ENCODE measurements around the gene PSMF1. TPM values are rescaled to one million over a fixed set of nuclear protein-coding genes. Genes with fewer than 3 reads are reported as not detected.

PSMF1 gene
- total and polyA plus RNA-seq, 4 donors, result 43.6 to 126 (median 83.8) TPM

- H3K9me3 ChIP-seq (ENCODE audit: control insufficient read depth in 4 of 4, low read length in 3 of 4), result no peaks in the 10 kb centered on the region
- no peaks in the 10 kb centered on the region for H3K27me3 ChIP-seq (ENCODE audit: control insufficient read depth in 4 of 4, insufficient read depth in 4 of 4, low read length in 3 of 4)
- H3K4me1 ChIP-seq (ENCODE audit: control insufficient read depth in 4 of 4, insufficient read depth in 4 of 4, low read length in 3 of 4), result no peaks in the 10 kb centered on the region
- H3K36me3 ChIP-seq (ENCODE audit: control insufficient read depth in 4 of 4, insufficient read depth in 3 of 4, low read depth in 1 of 4, low read length in 3 of 4), result peaks cover 8 to 82% (median 65%) of the 10 kb centered on the region in 4 donors
- no peak for DNase-seq (ENCODE audit: low spot score)
- no peak overlapping the region for H3K4me3 ChIP-seq (ENCODE audit: low read depth in 1 of 3, low read length in 3 of 3)
- TF ChIP-seq YY1 (IDR thresholded peaks at IDR 0.05), result no peak
- no peak for TF ChIP-seq RXRA (IDR thresholded peaks at IDR 0.05)
- TF ChIP-seq SP1 (IDR thresholded peaks at IDR 0.05), result no peak
- no peak for TF ChIP-seq JUND (IDR thresholded peaks at IDR 0.05)
- TF ChIP-seq REST (IDR thresholded peaks at IDR 0.05), result no peak
- no peak for TF ChIP-seq HNF4G (IDR thresholded peaks at IDR 0.05)
- no peak for TF ChIP-seq FOXA1 (IDR thresholded peaks at IDR 0.05)
- TF ChIP-seq ATF3 (IDR thresholded peaks at IDR 0.05), result no peak
- TF ChIP-seq FOXA2 (IDR thresholded peaks at IDR 0.05), result no peak
- no peak for TF ChIP-seq NR2F2 (IDR thresholded peaks at IDR 0.05)
- no peak for TF ChIP-seq TAF1 (conservative IDR thresholded peaks at IDR 0.05)
- TF ChIP-seq RAD21 (IDR thresholded peaks at IDR 0.05), result no peak
- TF ChIP-seq EGR1 (IDR thresholded peaks at IDR 0.05; ENCODE audit: low read depth in 2 of 2), result no peak
- TF ChIP-seq CTCF (IDR thresholded peaks at IDR 0.05; ENCODE audit: low read depth, low read length, missing input control), result no peak
- TF ChIP-seq GABPA (IDR thresholded peaks at IDR 0.05 in 1 of 2, conservative IDR thresholded peaks at IDR 0.05 in 1 of 2), result no peak
- TF ChIP-seq ZBTB33 (IDR thresholded peaks at IDR 0.05), result no peak
- no peak for TF ChIP-seq HNF4A (conservative IDR thresholded peaks at IDR 0.05)
- H3K27ac ChIP-seq (ENCODE audit: low read depth in 1 of 2, low read length in 2 of 2), result no peak overlapping the region
- 89% methylated on average over 2 of the region's 2 CpGs for WGBS
- H3K9ac ChIP-seq (ENCODE audit: low read depth in 1 of 2, low read length in 2 of 2), result no peak overlapping the region
Observed at GRCh38 chr20:1163653-1164052, 45.3 kb downstream of the PSMF1 start.

- 97% methylated on average over 7 of the region's 7 CpGs for WGBS
- Histone ChIP-seq H3K27me3 (ENCODE audit: control insufficient read depth in 4 of 4, insufficient read depth in 4 of 4, low read length in 3 of 4) (no peaks in the 10 kb centered on the region), H3K4me1 (ENCODE audit: control insufficient read depth in 4 of 4, insufficient read depth in 4 of 4, low read length in 3 of 4) (no peaks in the 10 kb centered on the region), H3K4me3 (ENCODE audit: low read depth in 1 of 3, low read length in 3 of 3) (no peak overlapping the region), H3K27ac (ENCODE audit: low read depth in 1 of 2, low read length in 2 of 2) (no peak overlapping the region), H3K36me3 (ENCODE audit: control insufficient read depth in 4 of 4, insufficient read depth in 3 of 4, low read depth in 1 of 4, low read length in 3 of 4) (peaks cover 10 to 89% (median 75%) of the 10 kb centered on the region in 4 donors), H3K9ac (ENCODE audit: low read depth in 1 of 2, low read length in 2 of 2) (no peak overlapping the region), H3K9me3 (ENCODE audit: control insufficient read depth in 4 of 4, low read length in 3 of 4) (no peaks in the 10 kb centered on the region)
- DNase-seq (ENCODE audit: low spot score), result peak; percentile 32
- TF ChIP-seq FOXA2 (IDR thresholded peaks at IDR 0.05) (no peak), ATF3 (IDR thresholded peaks at IDR 0.05) (no peak), NR2F2 (IDR thresholded peaks at IDR 0.05) (no peak), FOXA1 (IDR thresholded peaks at IDR 0.05) (no peak), SP1 (IDR thresholded peaks at IDR 0.05) (no peak), JUND (IDR thresholded peaks at IDR 0.05) (no peak), TAF1 (conservative IDR thresholded peaks at IDR 0.05) (no peak), ZBTB33 (IDR thresholded peaks at IDR 0.05) (no peak), RXRA (IDR thresholded peaks at IDR 0.05) (no peak), GABPA (IDR thresholded peaks at IDR 0.05 in 1 of 2, conservative IDR thresholded peaks at IDR 0.05 in 1 of 2) (no peak), EGR1 (IDR thresholded peaks at IDR 0.05; ENCODE audit: low read depth in 2 of 2) (no peak), HNF4G (IDR thresholded peaks at IDR 0.05) (no peak), MAX (IDR thresholded peaks at IDR 0.05) (no peak)
Observed at GRCh38 chr20:1164871-1165270, 46.5 kb downstream of the PSMF1 start.
